PC-9 (cell line): ENCODE measurements around the gene GSG1L2.

Experiments
- EZH2 ChIP-seq: fragments of 200-600 bp; sonication (generic); IDR thresholded peaks from 2 replicates; pipeline ENCODE4 v1.8.0; 2017; ENCODE audit warnings: antibody characterized with exemption, low read depth
- TF ChIP-seq, protein P1 (sequence below): fragments of 200-600 bp; sonication (generic); conservative IDR thresholded peaks from 2 replicates; pipeline ENCODE4 v1.6.1; 2017; ENCODE audit warnings: mixed run types, antibody characterized with exemption, mild to moderate bottlenecking, moderate library complexity

DNA sequence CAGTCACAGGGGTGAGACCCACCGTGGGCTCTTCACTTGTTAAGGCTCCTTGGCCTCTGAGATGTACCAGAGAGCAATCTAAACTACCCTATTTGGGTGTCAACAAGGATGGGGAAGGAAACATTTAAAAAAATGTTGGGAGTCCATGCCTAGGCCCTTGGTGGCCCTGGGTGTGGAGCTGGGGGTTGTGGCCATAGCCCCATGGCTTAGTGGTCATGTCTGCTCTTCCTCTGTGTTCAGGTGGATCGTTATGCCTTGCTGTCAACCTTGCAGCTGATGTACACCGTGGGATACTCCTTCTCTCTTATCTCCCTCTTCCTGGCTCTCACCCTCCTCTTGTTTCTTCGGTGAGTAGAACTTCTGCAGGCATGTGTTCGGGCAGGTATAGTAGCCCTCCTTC is 32.4 kb upstream of the GSG1L2 start:
- TF ChIP-seq, protein P1, sequence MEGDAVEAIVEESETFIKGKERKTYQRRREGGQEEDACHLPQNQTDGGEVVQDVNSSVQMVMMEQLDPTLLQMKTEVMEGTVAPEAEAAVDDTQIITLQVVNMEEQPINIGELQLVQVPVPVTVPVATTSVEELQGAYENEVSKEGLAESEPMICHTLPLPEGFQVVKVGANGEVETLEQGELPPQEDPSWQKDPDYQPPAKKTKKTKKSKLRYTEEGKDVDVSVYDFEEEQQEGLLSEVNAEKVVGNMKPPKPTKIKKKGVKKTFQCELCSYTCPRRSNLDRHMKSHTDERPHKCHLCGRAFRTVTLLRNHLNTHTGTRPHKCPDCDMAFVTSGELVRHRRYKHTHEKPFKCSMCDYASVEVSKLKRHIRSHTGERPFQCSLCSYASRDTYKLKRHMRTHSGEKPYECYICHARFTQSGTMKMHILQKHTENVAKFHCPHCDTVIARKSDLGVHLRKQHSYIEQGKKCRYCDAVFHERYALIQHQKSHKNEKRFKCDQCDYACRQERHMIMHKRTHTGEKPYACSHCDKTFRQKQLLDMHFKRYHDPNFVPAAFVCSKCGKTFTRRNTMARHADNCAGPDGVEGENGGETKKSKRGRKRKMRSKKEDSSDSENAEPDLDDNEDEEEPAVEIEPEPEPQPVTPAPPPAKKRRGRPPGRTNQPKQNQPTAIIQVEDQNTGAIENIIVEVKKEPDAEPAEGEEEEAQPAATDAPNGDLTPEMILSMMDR = no peak
- TF ChIP-seq EZH2 = no peak
